ENCODE data around the gene ROBO1. TPM values are rescaled to one million over a fixed set of nuclear protein-coding genes. Genes with fewer than 3 reads are reported as not detected.

The ROBO1 gene
- total and polyA plus RNA-seq, 2 of the 13 experiments (the other 11 are each of a cell fraction or from before 2014, with no cell fraction given): 52.2 to 71.0 TPM

DNA sequence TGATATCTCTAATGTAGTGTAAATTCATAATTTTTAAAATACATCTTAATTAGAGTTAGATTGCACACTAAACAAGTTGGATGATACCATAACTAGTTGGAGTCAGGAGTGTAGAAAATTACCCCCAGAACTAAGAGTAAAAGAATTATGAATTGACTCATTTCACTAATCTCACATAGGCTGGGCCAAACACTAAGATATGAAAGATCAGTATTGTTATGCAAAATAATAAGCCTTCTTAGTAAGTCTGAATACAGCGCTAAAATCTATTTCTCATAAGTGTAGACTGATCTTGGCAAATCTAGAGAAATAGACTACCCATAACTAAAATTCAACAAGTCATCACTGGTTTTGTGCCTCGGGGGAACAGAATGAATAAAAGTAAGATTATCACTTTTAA is 979.0 kb downstream of the ROBO1 start:
- Histone ChIP-seq H3K27ac (ENCODE audit: extremely low read length, insufficient read depth, low read length) (no peak overlapping the region), H3K4me3 (replicated peaks in 1 of 3; ENCODE audit: insufficient read depth in 1 of 3, low read depth in 2 of 3, low read length in 3 of 3) (no peak overlapping the region), H4K20me1 (ENCODE audit: insufficient read depth, low read length) (no peaks in the 10 kb centered on the region), H3K9me3 (ENCODE audit: low read length) (no peaks in the 10 kb centered on the region), H3K9ac (ENCODE audit: insufficient read depth, low read depth, low read length) (no peak overlapping the region), H3K4me1 (ENCODE audit: insufficient read depth, low read length) (0 out of 2 replicates have a peak, but pooled peaks cover 9% of the 10 kb centered on the region), H3K27me3 (ENCODE audit: control insufficient read depth in 1 of 2, insufficient read depth in 2 of 2, low read length in 2 of 2) (no peaks in the 10 kb centered on the region), H2AFZ (ENCODE audit: low read length) (no peak overlapping the region), H3K36me3 (replicated peaks in 1 of 2; ENCODE audit: control insufficient read depth in 1 of 2, insufficient read depth in 2 of 2, low read length in 2 of 2) (no peaks in the 10 kb centered on the region), H3K4me2 (ENCODE audit: low read depth, low read length) (no peak overlapping the region), H3K79me2 (ENCODE audit: insufficient read depth, low read length) (peaks cover 21% of the 10 kb centered on the region)
- in situ Hi-C loops (cut with HindIII; ENCODE audit: extremely low pct_ligation_motif_present, low pct_unique_long_range_greater_than_20kb): no loop called here
- TF ChIP-seq SPEN (CRISPR knock-in tag; IDR thresholded peaks at IDR 0.05; ENCODE audit: low read depth) (no peak), ZNF782 (CRISPR knock-in tag; IDR thresholded peaks at IDR 0.05; ENCODE audit: borderline replicate concordance) (no peak), ZNF138 (CRISPR knock-in tag; IDR thresholded peaks at IDR 0.05; ENCODE audit: low read depth) (no peak), JUNB (CRISPR knock-in tag; IDR thresholded peaks at IDR 0.05; ENCODE audit: borderline replicate concordance) (no peak), BHLHE40 (IDR thresholded peaks at IDR 0.05; ENCODE audit: low read length) (no peak), CHD2 (IDR thresholded peaks at IDR 0.05; ENCODE audit: low read depth, low read length) (no peak), KLF6 (CRISPR knock-in tag; IDR thresholded peaks at IDR 0.05) (no peak), REPIN1 (CRISPR knock-in tag; IDR thresholded peaks at IDR 0.05; ENCODE audit: borderline replicate concordance, low read depth) (no peak), SALL2 (CRISPR knock-in tag; IDR thresholded peaks at IDR 0.05) (no peak), CC2D1A (CRISPR knock-in tag; IDR thresholded peaks at IDR 0.05) (no peak), CENPT (CRISPR knock-in tag; IDR thresholded peaks at IDR 0.05; ENCODE audit: low read depth) (no peak), HNRNPH1 (optimal IDR thresholded peaks at IDR 0.05; ENCODE audit: low read depth, low read length) (no peak)
- TF ChIP-seq, protein P1, sequence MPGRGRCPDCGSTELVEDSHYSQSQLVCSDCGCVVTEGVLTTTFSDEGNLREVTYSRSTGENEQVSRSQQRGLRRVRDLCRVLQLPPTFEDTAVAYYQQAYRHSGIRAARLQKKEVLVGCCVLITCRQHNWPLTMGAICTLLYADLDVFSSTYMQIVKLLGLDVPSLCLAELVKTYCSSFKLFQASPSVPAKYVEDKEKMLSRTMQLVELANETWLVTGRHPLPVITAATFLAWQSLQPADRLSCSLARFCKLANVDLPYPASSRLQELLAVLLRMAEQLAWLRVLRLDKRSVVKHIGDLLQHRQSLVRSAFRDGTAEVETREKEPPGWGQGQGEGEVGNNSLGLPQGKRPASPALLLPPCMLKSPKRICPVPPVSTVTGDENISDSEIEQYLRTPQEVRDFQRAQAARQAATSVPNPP (CRISPR knock-in tag; IDR thresholded peaks at IDR 0.05): no peak
- TF ChIP-seq, protein P2, sequence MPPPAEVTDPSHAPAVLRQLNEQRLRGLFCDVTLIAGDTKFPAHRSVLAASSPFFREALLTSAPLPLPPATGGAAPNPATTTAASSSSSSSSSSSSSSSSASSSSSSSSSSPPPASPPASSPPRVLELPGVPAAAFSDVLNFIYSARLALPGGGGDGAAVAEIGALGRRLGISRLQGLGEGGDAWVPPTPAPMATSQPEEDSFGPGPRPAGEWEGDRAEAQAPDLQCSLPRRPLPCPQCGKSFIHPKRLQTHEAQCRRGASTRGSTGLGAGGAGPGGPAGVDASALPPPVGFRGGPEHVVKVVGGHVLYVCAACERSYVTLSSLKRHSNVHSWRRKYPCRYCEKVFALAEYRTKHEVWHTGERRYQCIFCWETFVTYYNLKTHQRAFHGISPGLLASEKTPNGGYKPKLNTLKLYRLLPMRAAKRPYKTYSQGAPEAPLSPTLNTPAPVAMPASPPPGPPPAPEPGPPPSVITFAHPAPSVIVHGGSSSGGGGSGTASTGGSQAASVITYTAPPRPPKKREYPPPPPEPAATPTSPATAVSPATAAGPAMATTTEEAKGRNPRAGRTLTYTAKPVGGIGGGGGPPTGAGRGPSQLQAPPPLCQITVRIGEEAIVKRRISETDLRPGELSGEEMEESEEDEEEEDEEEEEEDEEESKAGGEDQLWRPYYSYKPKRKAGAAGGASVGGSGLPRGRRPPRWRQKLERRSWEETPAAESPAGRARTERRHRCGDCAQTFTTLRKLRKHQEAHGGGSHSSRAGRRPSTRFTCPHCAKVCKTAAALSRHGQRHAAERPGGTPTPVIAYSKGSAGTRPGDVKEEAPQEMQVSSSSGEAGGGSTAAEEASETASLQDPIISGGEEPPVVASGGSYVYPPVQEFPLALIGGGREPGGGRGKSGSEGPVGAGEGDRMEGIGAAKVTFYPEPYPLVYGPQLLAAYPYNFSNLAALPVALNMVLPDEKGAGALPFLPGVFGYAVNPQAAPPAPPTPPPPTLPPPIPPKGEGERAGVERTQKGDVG (CRISPR knock-in tag; IDR thresholded peaks at IDR 0.05; ENCODE audit: borderline replicate concordance): no peak
- TF ChIP-seq, protein P3, sequence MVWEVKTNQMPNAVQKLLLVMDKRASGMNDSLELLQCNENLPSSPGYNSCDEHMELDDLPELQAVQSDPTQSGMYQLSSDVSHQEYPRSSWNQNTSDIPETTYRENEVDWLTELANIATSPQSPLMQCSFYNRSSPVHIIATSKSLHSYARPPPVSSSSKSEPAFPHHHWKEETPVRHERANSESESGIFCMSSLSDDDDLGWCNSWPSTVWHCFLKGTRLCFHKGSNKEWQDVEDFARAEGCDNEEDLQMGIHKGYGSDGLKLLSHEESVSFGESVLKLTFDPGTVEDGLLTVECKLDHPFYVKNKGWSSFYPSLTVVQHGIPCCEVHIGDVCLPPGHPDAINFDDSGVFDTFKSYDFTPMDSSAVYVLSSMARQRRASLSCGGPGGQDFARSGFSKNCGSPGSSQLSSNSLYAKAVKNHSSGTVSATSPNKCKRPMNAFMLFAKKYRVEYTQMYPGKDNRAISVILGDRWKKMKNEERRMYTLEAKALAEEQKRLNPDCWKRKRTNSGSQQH (CRISPR knock-in tag; IDR thresholded peaks at IDR 0.05; ENCODE audit: low read depth): no peak
- DNase-seq (ENCODE audit: low spot score) (no peak), FAIRE-seq (no peak), ATAC-seq (no peak)
- intact Hi-C loops (cut with micrococcal nuclease; ENCODE audit: unreplicated experiment): no loop called here
- ChIA-PET CTCF (ENCODE audit: low intra/inter-chr PET ratio, low total read pairs) (no interaction called here), POLR2A (no interaction called here)
- no TSS peak for BruUV-seq (replicated peaks)
- WGBS (ENCODE audit: low lambda C conversion rate): 97% methylated on average over 2 of the region's 2 CpGs
